Keratinocyte (primary cell): ENCODE results near the gene NMNAT2. TPM values are rescaled to one million over a fixed set of nuclear protein-coding genes. Genes with fewer than 3 reads are reported as not detected.

ENCODE experiments used
- DNase-seq: peaks from one replicate; pipeline ENCODE4 v3.0.0-alpha.2; 2011; ENCODE audit warnings: low read depth, missing footprints, low spot score
- FAIRE-seq: peaks from 2 replicates; lab custom pipeline; 2011; peaks lifted over from hg19 to GRCh38; lab: Jason Lieb, UNC
- H2AFZ ChIP-seq: 2 replicates; pipeline ENCODE4 v1.6.0; 2012; ENCODE audit warnings: low read length, control low read depth, inconsistent platforms; ENCODE audit not compliant: control insufficient read depth
- H3K27ac ChIP-seq: 2 replicates; pipeline ENCODE4 v1.5.1; 2011; ENCODE audit warnings: low read length; ENCODE audit not compliant: control insufficient read depth, insufficient read depth
- H3K27me3 ChIP-seq: 3 replicates; pipeline ENCODE4 v1.6.0; 2011; ENCODE audit warnings: low read length; ENCODE audit not compliant: control insufficient read depth, insufficient read depth; ENCODE audit errors: extremely low read depth
- H3K36me3 ChIP-seq, 2 experiments: 2 replicates in 1 of 2; 3 replicates in 1 of 2; pipeline ENCODE4 v1.5.1; 2011; ENCODE audit warnings: low read length in 2 of 2, mild to moderate bottlenecking in 1 of 2; ENCODE audit not compliant: control insufficient read depth in 2 of 2, insufficient read depth in 2 of 2; ENCODE audit errors: extremely low read depth in 1 of 2
- H3K4me1 ChIP-seq: 3 replicates; pipeline ENCODE4 v1.5.1; 2011; ENCODE audit warnings: low read length; ENCODE audit not compliant: control insufficient read depth, insufficient read depth; ENCODE audit errors: extremely low read depth
- H3K4me2 ChIP-seq: 3 replicates; pipeline ENCODE4 v1.6.0; 2011; ENCODE audit warnings: low read depth, low read length; ENCODE audit not compliant: control insufficient read depth, insufficient read depth; ENCODE audit errors: extremely low read depth
- H3K4me3 ChIP-seq, 3 experiments: fragments of 200-600 bp in 1 of 3; sonication (generic) in 1 of 3; 2 replicates in 2 of 3; 3 replicates in 1 of 3; pipeline ENCODE4 v1.5.1; 2011 to 2016; ENCODE audit warnings: low read length in 3 of 3, mild to moderate bottlenecking in 3 of 3, control low read depth in 2 of 3, inconsistent platforms in 1 of 3, low read depth in 1 of 3, mixed read lengths in 1 of 3, mixed run types in 1 of 3, moderate library complexity in 1 of 3; ENCODE audit not compliant: control insufficient read depth in 2 of 3, insufficient read depth in 2 of 3; ENCODE audit errors: extremely low read depth in 1 of 3
- H3K79me2 ChIP-seq: 2 replicates; pipeline ENCODE4 v1.6.0; 2012; ENCODE audit warnings: low read length; ENCODE audit not compliant: control insufficient read depth, insufficient read depth
- H3K9ac ChIP-seq: 3 replicates; pipeline ENCODE4 v1.6.0; 2011; ENCODE audit warnings: low read length; ENCODE audit not compliant: control insufficient read depth, insufficient read depth; ENCODE audit errors: extremely low read depth
- H3K9me1 ChIP-seq: 3 replicates; pipeline ENCODE4 v1.6.0; 2011; ENCODE audit warnings: low read length; ENCODE audit not compliant: control insufficient read depth, insufficient read depth; ENCODE audit errors: extremely low read depth
- H3K9me3 ChIP-seq: 2 replicates; pipeline ENCODE4 v1.5.1; 2012; ENCODE audit warnings: low read depth, low read length; ENCODE audit not compliant: control insufficient read depth
- H4K20me1 ChIP-seq: 3 replicates; pipeline ENCODE4 v1.6.0; 2011; ENCODE audit warnings: low read length; ENCODE audit not compliant: control insufficient read depth, insufficient read depth; ENCODE audit errors: extremely low read depth
- CTCF ChIP-seq, 3 experiments: IDR thresholded peaks in 1 of 3; conservative IDR thresholded peaks in 1 of 3; optimal IDR thresholded peaks in 1 of 3; 2 replicates in 2 of 3; 3 replicates in 1 of 3; pipeline versions ENCODE3 to v1.5.1; 2011; ENCODE audit warnings: low read length in 3 of 3, mild to moderate bottlenecking in 3 of 3, moderate library complexity in 2 of 3, control low read depth in 1 of 3, inconsistent platforms in 1 of 3; ENCODE audit not compliant: insufficient read depth in 2 of 3; ENCODE audit errors: extremely low read depth in 1 of 3
- EZH2 ChIP-seq: IDR thresholded peaks from one replicate; pipeline ENCODE4 v1.6.1; 2012; ENCODE audit warnings: inconsistent platforms, mild to moderate bottlenecking, low read length, moderate library complexity
- dilution Hi-C: fragments of 300-500 bp; cut with MboI; formaldehyde crosslinking; loops from one replicate; pipeline ENCODE4 v1.7.0; 2020; ENCODE audit warnings: low sequenced_read_pairs; ENCODE audit not compliant: extremely low pct_ligation_motif_present
- polyA plus RNA-seq, 5 experiments: library from polyadenylated mRNA; depleted of rRNA in 3 of 5; stranded (reverse) in 3 of 5; stranded (forward) in 1 of 5; unstranded in 1 of 5; fragments of >200 nt; gene quantifications; 1 replicate in 1 of 5; 2 replicates in 3 of 5; 3 replicates in 1 of 5; pipeline versions ENCODE4 v1.2.1 to v1.2.3, GENCODE V29; 2011 to 2012; ENCODE audit warnings: missing spikeins in 2 of 5, low read depth in 1 of 5, low replicate concordance in 1 of 5

NMNAT2 gene
- polyA plus RNA-seq, 1 donor (not counting 4 experiments of a cell fraction or from before 2014, with no cell fraction given): 0.72 TPM

GRCh38 chr1:183313063-183313462, 105.1 kb downstream of the NMNAT2 start:
- Histone ChIP-seq H3K9ac (no peak overlapping the region), H3K9me1 (no peaks in the 10 kb centered on the region), H2AFZ (no peak overlapping the region), H3K4me1 (peaks cover 8% of the 10 kb centered on the region), H3K9me3 (no peaks in the 10 kb centered on the region), H3K79me2 (no peaks in the 10 kb centered on the region), H3K36me3 (no peaks in the 10 kb centered on the region), H4K20me1 (no peaks in the 10 kb centered on the region), H3K27ac (no peak overlapping the region), H3K27me3 (no peaks in the 10 kb centered on the region), H3K4me3 (no peak overlapping the region), H3K4me2 (no peak overlapping the region)
- dilution Hi-C loops: no loop called here
- DNase-seq (no peak), FAIRE-seq (no peak)
- TF ChIP-seq CTCF (optimal IDR thresholded peaks at IDR 0.05 in 1 of 3, IDR thresholded peaks at IDR 0.05 in 1 of 3, conservative IDR thresholded peaks at IDR 0.05 in 1 of 3; ENCODE audit: extremely low read depth in 1 of 3, insufficient read depth in 2 of 3, low read length in 3 of 3): no peak
- no peak for TF ChIP-seq EZH2

- no peaks in the 10 kb centered on the region for H4K20me1 ChIP-seq
- H3K27me3 ChIP-seq: no peaks in the 10 kb centered on the region
- no peaks in the 10 kb centered on the region for H3K79me2 ChIP-seq
- no peak for DNase-seq
- no peaks in the 10 kb centered on the region for H3K36me3 ChIP-seq
- no peaks in the 10 kb centered on the region for H3K9me3 ChIP-seq
- no peak overlapping the region for H3K9ac ChIP-seq
- dilution Hi-C loops: no loop called here
- peaks cover 6% of the 10 kb centered on the region for H3K4me1 ChIP-seq
- H3K9me1 ChIP-seq: no peaks in the 10 kb centered on the region
- TF ChIP-seq EZH2 (no peak), CTCF (optimal IDR thresholded peaks at IDR 0.05 in 1 of 3, IDR thresholded peaks at IDR 0.05 in 1 of 3, conservative IDR thresholded peaks at IDR 0.05 in 1 of 3; ENCODE audit: extremely low read depth in 1 of 3, insufficient read depth in 2 of 3, low read length in 3 of 3) (no peak)
- no peak overlapping the region for H3K4me2 ChIP-seq
- no peak for FAIRE-seq
- H3K27ac ChIP-seq: no peak overlapping the region
- no peak overlapping the region for H3K4me3 ChIP-seq
- H2AFZ ChIP-seq: no peak overlapping the region
These were observed 107.3 kb downstream of the NMNAT2 start for GRCh38 chr1:183310753-183311479.
